NCI-H345 treated with DMSO at 0.1 percent for 48 hours (cell line): Measurements from ENCODE around the gene KIF4B.
"Not testable (repeated sequence)": the region's sequence is repeated elsewhere in the genome, so short reads cannot be mapped to it uniquely, and the experiment has no call there.

ENCODE experiments used
- DNase-seq: peaks from one replicate; lab custom pipeline; 2025; ENCODE audit not compliant: unreplicated experiment; lab: John Stamatoyannopoulos, UW

KIF4B gene

DNA sequence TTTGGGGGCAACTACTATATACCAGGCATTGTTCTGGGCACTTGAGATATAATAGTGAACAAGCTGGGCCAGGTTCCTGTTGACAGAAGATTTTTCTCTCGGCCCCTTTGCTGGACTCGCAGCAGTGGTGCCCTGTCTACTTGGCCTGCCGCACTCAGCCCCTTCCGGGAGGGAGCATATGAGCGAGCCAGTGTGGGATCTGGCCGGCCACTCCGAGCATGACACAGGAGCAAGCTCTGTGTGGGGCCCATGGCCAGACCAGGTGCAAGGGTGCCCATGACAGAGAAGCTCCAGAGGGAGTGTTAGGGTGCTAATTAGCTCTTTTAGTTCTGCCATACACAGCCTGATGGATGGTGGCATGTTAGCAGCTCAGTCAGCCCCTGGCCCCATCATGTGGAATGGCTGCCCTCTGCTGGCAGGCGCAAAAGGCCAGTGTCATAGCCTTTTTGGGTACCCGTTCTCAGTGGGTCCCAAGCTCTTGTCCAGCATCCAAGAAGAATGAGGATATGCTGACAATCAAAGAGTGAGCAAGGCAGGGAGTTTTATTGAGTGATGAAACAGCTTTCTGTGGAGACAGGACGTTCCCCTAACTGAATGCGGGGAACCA is 9.3 kb upstream of the KIF4B start:
- DNase-seq, result no peak

DNA sequence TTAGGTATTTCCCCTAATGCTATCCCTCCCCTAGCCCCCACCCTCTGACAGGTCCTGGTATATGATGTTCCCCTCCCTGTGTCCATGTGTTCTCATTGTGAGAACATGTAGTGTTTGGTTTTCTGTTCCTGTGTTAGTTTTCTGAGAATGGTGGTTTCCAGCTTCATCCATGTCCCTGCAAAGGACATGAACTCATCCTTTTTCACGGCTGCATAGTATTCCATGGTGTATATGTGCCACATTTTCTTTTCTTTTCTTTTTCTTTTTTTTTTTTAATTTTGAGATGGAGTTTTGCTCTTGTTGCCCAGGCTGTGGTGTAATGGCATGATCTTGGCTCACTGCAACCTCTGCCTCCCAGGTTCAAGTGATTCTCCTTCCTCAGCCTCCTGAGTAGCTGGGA is 7.3 kb upstream of the KIF4B start:
- not testable (repeated sequence) for DNase-seq

DNA sequence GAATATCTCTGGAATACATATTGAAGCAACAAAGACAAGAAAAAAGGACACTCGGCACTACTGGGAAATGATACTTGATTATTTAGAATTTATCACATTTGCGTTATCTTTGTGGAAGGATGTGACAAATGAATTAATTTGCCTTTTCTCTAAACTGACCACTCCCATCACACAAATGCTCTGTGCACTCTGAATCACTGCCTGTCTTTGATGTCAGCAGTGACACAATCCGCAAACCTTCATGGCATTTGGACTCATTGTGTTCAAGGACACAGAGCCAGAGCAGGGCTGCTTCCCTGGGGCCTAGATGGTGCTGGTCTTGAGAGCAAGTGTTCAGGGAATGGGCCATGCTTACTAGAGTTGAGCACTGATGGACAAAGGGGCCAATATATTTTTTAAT is 4.9 kb upstream of the KIF4B start:
- DNase-seq, result no peak

DNA sequence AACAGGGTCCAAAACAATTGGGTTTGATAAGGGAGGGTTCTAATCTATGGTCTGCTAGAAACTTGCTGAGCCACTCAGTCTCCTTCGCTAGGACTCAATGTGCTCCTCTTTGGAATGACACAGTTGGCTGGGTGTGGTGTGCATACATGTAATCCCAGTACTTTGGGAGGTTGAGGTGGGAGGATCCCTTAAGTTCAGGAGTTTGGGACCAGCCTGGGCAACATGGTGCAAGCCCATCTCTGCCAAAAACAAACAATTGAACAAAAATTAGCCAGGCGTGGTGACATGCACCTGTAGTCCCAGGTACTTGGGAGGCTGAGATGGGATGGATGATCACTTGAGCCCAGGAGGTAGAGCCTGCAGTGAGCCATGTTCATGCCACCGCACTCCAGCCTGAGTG is 2.7 kb upstream of the KIF4B start:
- no peak for DNase-seq

DNA sequence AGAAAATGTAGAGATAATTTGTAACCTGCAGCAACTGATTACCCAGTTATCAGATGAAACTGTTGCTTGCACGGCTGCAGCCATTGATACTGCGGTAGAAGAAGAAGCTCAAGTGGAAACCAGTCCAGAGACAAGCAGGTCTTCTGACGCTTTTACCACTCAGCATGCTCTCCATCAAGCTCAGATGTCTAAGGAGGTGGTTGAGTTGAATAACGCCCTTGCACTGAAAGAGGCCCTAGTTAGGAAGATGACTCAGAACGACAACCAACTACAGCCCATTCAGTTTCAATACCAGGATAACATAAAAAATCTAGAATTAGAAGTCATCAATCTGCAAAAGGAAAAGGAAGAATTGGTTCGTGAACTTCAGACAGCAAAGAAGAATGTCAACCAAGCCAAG is 1.7 kb downstream of the KIF4B start:
- DNase-seq, result no peak

DNA sequence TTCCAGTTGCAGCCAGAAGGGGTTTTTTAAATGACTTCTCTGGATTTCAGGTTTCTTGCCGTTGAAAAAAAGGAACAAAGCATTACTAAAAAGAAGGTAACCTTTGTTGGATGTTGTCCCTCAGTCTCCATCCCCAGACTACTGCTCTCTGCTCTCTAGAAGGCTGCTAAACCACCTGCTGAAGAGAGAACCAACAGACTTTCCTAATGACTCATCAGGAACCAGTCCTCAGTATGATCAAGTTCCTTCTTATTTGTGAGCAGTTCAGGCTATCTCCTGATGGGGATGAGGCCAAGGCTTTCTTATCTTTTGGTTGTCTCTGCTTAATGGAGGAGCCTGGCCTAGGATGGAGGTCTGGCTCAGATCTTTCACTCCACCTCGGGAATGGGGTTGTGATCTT is 4.1 kb downstream of the KIF4B start:
- no peak for DNase-seq

DNA sequence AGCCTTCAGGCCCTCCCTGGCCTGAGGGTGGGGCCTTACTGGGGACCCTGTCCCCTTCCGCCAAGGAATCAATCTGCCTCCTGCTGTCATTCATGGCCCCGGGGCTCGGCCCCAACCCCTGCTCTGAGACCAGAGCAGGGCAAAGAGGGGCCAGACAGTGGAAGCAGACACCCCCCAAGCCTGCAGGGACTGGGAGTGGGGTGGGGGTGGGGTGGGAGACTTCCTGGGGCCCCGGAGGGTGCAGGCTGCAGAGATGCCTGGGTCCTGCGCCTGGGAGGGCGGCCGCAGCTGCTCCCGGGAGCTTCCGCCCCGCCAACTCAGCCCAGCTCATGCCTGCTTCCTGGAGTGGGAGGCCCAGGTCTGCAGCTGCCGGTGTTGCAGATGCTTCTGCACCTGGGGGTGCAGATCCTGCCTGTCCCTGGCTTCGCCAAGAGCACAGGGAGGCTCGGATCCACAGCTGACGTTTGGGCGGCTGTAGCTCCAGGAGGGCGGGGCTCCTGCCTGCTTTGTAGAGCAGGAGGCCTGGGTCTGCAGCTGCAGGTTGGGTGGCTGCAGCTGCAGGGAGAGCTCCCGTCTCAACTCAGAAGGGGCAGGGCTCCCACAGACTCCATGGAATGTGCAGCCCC is 6.2 kb downstream of the KIF4B start:
- DNase-seq, result no peak

DNA sequence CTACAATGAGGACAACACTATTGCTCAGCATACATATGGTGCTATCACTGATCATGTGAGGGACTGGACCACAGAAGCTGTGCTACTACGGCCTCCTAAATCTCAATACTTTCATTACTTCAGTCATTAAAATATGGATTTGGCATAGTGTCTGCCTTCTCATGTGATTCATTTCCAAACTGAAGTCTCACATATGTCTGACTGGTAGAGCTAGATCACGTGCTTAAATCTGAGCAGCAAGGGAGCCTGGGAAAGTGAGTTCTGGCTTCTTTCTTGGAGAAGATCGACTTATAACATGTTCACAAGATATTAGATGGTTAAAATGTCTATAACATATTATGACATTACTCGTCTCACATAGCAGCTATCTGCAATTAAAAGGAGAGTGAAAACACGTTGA is 8.3 kb downstream of the KIF4B start:
- DNase-seq, result no peak

DNA sequence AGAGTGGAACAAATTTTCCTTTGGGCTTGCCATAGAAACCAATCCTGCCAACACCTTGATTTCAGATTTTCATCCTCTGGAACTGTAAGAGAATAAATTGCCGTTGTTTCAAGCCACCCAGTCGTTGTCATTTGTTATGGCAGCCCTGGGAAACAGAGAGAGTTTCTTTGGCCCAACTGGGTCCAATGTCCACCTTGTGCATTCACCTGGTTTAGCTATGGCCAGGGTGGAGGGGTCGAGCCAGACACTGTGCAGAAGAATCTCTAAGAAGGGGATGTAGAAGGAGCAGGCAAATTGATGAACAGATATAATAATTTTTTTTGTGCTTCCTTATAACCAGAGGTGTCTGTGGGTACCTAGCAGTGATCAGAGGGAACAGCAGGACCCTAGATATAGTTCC is 9.8 kb downstream of the KIF4B start:
- no peak for DNase-seq

DNA sequence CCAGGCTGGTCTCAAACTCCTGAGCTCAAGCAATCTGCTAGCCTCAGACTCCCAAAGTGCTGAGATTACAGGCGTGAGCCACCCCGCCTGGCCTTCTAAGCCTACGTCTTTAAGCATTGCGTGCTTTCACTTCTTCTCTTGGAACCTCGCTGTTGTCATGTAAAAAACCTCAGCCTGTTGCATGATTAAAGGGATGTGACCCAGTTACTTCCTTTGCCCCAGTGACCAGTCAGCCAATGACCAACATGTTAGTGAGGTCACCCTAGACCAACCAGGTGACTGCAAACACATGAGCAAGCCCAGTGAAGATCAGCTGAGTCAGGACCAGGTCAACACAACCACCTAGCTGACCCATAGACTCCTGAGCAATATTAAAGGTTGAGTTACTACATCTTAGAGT is 10.5 kb downstream of the KIF4B start:
- no peak for DNase-seq

DNA sequence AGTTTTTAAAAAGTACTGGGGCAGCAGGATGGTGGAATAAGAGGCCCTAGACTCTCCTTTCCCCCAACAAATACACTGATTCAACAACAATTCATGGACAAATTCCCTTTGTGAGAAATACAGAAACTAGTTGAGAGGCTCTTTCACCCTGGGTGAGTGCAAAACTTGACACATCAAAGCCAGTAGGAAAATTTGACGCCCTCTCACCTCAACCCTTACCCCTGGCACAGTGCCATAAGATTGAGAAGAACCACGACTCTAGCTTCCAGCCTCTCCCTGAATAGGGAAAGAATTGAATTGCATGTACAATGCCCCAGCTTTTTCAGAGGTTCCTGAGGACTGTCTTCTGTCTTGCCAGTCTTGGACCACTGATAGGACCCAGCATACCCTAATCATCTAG is 12.3 kb downstream of the KIF4B start:
- DNase-seq, result no peak

DNA sequence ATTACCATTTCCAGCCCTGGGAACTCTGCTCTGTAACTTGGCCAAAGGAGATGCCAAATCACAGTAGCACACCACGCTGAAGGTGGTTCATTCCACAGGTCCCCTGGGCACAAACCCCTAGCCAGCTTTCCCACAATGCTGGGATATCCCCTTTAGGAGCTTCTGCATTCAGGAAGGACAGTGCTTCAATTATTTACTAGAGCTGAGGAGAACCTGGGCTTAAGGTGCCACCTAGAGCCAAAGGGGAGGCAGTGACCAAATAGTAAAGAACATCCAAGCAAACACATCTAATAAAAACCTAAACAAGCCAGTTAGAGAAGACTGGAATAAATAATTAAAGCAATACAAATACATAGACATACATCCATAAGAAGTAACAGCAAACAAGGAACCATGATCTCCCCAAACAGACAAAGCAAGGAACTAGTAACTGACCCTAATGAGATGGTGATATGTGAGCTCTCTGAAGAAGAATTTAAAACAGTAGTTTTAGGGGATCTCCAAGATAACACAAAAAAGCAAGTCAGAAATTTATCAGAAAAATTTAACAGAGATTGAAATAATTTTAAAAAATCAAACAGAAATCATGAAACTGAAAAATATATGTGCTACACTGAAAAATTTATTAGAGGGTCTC is 14.6 kb downstream of the KIF4B start:
- no peak for DNase-seq

DNA sequence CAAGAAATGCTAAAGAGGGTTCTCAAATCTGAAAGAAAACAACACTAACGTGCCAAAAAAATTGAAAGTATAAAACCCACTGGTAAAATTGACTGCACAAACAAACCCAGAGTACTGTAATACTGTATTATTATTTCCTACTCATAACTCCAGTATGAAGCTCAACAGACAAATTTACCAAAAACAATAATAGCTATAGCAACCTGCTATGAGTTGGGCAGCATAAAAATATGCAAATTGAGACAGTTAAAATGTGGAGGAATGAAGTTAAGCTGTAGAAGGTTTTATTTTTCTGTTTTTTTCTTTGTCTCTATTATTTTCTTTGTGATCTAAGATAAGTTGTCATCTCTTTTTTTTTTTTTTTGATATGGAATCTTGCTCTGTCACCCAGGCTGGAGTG is 15.7 kb downstream of the KIF4B start:
- DNase-seq, result no peak

DNA sequence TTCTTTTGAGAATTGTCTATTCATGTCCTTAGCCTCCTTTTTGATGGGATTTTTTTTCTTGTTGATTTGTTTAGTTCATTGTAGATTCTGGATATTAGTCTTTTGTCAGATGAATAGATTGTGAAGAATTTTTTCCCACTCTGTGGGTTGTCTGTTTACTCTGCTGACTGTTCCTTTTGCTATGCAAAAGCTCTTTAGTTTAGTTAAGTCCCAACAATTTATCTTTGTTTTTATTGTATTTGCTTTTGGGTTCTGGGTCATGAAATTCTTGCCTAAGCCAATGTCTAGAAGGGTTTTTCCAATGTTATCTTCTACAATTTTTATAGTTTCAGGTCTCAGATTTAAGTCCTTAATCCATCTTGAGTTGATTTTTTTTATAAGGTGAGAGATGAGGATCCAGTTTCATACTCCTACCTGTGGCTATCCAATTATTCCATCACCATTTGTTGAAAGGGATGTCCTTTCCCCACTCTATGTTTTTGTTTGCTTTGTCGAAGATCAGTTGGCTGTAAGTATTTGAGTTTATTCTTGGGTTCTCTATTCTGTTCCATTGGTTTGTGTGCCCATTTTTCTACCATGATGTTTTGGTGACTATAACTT is 20.7 kb downstream of the KIF4B start:
- not testable (repeated sequence) for DNase-seq

DNA sequence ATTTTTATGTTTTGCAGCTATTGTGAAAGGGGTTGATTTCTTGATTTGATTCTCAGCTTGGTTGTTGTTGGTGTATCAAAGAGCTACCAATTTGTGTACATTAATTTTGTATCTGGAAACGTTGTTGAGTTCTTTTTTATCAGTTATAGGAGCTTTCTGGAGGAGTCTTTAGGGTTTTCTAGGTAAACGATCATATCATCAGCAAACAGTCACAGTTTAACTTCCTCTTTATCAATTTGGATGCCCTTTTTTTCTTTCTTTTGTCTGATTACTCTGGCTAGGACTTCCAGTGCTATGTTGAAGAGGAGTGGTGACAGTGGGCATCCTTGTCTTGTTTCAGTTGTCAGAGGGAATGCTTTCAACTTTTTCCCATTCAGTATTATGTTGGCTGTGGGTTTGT is 21.5 kb downstream of the KIF4B start:
- DNase-seq, result not testable (repeated sequence)

DNA sequence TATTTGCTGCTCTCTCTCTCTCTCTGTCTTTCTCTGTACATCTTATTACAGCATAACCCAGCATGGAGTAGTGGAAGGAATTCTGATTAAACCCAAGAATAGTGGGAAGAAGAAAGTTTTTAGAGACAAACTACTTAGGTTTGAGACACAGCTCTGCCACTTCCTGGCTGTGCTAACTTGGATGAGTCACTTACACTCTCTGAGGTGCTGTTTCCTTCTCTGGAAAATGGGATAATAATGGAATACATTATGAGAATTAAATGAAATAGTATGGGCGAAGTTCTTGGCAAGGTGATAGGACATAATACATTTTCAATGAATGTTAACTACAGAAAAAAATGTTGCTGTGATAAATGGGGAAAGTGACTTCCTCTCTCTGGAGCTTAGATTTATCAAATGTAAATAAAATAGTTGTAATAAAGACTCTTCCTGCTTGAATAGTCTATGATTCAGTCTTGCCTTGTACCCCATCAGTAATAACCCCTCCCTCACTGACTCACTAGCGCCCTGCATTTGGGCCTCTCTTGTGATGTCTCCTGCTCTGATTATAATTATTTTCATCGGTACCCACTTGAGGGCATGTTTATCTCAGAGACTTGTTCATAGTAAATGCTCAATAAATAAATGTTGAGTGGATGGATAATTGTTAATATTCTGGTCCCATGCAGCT is 27.6 kb downstream of the KIF4B start:
- no peak for DNase-seq

DNA sequence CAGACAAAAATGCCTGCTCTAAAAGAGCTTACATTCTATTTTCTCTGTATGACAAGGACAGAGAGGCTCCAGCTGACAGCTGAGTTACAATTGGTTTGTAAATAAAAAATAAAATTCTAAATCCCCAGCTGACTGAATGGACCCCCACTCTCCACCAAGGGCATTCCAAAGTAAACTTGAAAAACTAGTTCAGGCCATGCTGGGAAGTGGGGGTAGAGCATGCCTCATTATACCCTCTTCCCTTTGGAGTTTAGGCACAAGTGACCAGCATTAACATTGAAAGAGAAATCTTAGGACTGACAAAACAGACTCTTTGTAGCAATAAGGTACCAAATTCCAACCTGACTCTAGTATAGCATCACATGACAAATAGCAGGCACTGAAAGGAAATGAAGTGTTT is 31.0 kb downstream of the KIF4B start:
- no peak for DNase-seq

DNA sequence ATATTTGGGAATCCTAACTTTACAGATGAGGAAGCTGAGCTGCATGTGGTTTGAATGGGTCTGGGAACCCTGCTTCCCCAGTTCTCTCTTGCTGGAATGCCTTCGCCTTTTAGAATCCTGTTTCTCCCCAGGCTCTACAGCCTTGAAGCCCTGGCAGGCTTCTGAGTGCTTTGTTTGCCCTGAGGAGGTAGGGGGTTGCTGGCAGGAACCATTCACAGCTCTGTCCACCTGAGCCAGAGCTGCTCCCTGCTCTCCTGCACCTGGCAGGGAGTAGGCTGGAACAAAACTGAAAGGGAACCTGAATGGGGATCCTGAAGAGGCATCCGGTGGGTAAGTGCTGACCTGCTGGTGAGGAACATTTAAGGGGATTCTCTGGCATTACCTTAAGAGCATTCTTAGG is 33.0 kb downstream of the KIF4B start:
- DNase-seq, result peak; percentile 11

DNA sequence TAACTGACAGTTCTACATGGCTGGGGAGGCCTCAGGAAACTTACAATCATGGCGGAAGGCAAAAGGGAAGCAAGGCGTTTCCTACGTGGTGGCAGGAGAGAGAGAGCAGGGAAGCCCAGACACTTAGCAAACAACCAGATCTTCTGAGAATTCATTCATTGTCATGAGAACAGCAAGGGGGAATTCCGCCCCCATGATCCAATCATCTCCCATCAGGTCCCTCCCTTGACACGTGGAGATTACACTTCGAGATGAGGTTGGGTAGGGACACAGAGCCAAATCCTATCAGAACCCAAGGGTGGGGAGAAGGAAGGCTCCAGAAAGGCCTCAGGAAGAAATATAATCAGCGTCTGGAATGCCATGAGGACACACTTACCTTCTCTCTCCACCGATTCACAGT is 34.3 kb downstream of the KIF4B start:
- DNase-seq, result no peak

DNA sequence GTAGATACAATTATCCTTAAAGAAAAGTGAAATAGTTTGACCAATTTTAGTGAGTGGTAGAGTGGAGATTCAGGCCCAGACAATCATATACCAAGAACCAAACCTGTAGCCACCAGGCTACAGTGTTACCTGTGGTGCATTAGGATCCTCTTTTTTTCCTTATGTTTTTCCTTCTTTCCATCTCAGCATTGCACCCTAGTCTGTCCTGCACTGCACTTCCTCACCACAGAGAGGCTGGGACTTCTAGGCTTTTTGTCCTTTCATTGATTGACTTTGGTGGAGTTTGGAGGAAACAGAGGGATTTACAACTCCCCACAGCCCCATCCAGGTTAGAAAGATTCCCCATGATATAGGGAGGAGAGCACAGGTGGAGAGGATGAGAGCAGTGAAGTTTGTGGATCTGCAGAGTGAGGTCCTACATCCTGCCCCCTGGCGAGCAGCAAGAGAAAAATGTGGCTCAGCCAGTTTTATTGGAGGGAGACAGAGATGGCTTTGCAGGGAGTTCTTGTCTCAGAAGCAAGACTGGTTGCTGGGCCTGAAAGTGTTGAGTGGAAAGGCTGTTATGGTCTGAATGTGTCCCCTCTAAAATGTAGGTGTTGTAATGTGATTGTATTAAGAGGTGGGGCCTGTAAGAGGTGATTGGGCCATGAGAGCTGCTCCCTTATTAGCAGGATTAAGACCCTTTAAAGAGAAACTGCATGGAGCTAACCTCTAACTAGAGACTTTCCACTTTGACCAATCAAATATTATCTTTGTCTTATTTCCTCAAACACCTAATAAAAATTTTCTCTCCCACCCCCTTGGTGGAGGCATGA is 36.2 kb downstream of the KIF4B start:
- no peak for DNase-seq

DNA sequence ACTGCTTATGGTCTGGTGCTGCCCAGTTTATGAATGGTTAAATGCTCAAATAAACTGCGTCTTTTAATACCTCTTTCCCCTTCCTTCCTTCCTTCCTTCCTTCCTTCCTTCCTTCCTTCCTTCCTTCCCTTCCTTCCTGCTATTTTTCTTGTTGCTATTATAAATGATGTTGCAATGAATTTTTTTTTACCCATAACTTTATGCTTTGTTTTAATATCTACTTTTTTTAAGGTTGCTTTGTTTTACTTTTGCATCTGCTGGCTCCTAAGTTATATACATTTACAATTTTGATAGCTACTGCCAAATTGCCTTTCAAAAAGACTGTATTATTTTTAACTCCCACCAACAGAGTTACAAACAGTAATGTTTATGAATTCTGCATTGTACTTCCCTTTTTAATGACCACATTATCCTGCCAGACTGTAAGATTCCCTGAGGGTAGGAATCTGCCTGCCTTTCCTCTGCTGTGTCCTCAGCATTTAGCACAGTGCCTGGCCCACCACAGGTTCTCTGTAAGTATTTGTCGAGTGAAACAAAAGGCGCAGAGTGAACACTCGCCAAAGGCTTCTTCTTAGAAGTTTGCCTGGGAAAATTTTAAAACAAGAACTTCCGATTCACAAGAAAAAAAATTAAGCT is 36.9 kb downstream of the KIF4B start:
- DNase-seq, result no peak
